ENCODE results near the gene ARHGEF2. TPM values are rescaled to one million over a fixed set of nuclear protein-coding genes. Genes with fewer than 3 reads are reported as not detected.

ARHGEF2 gene
- total and polyA plus RNA-seq, 2 donors (not counting 3 experiments of a cell fraction or from before 2014, with no cell fraction given), result 59.2 to 118 TPM

GRCh38 chr1:155929057-155929456, 49.3 kb downstream of the ARHGEF2 start:
- no peak for TF ChIP-seq POLR2AphosphoS5 (IDR thresholded peaks at IDR 0.05; ENCODE audit: insufficient read depth, low read depth, low read length)
- TF ChIP-seq EZH2 (IDR thresholded peaks at IDR 0.05; ENCODE audit: borderline replicate concordance, low read depth, low read length, severe bottlenecking), result no peak
- TF ChIP-seq, protein P1, sequence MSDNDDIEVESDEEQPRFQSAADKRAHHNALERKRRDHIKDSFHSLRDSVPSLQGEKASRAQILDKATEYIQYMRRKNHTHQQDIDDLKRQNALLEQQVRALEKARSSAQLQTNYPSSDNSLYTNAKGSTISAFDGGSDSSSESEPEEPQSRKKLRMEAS (IDR thresholded peaks at IDR 0.05; ENCODE audit: insufficient read depth, insufficient read length), result no peak
- peak; percentile 9 for TF ChIP-seq JUN (IDR thresholded peaks at IDR 0.05; ENCODE audit: borderline replicate concordance, insufficient read depth, insufficient read length, low read depth)
- TF ChIP-seq POLR2A (IDR thresholded peaks at IDR 0.05; ENCODE audit: low read depth, low read length), result no peak
- TF ChIP-seq, protein P2, sequence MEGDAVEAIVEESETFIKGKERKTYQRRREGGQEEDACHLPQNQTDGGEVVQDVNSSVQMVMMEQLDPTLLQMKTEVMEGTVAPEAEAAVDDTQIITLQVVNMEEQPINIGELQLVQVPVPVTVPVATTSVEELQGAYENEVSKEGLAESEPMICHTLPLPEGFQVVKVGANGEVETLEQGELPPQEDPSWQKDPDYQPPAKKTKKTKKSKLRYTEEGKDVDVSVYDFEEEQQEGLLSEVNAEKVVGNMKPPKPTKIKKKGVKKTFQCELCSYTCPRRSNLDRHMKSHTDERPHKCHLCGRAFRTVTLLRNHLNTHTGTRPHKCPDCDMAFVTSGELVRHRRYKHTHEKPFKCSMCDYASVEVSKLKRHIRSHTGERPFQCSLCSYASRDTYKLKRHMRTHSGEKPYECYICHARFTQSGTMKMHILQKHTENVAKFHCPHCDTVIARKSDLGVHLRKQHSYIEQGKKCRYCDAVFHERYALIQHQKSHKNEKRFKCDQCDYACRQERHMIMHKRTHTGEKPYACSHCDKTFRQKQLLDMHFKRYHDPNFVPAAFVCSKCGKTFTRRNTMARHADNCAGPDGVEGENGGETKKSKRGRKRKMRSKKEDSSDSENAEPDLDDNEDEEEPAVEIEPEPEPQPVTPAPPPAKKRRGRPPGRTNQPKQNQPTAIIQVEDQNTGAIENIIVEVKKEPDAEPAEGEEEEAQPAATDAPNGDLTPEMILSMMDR (IDR thresholded peaks at IDR 0.05; ENCODE audit: extremely low read depth in 1 of 2, insufficient read depth in 1 of 2, low read depth in 1 of 2, low read length in 2 of 2), result no peak
- TF ChIP-seq GATA2 (IDR thresholded peaks at IDR 0.05; ENCODE audit: insufficient read depth, insufficient read length, low read depth, low read length), result no peak
- peak; percentile 33 for TF ChIP-seq FOS (IDR thresholded peaks at IDR 0.05; ENCODE audit: borderline replicate concordance, insufficient read depth, low read length)
- POLR2A ChIA-PET, result no interaction called here
- intact Hi-C loops (cut with micrococcal nuclease) (no loop called here), dilution Hi-C loops (cut with MboI; ENCODE audit: extremely low pct_ligation_motif_present, low sequenced_read_pairs) (no loop called here)
- no peak overlapping the region for H2AFZ ChIP-seq (ENCODE audit: low read depth, low read length)
- H3K36me3 ChIP-seq (ENCODE audit: control insufficient read depth in 2 of 2, extremely low read depth in 1 of 2, insufficient read depth in 2 of 2, low read length in 2 of 2), result peaks cover 29 to 38% of the 10 kb centered on the region in 2 experiments
- H3K27me3 ChIP-seq (ENCODE audit: control insufficient read depth in 2 of 2, insufficient read depth in 2 of 2, low read length in 2 of 2), result no peaks in the 10 kb centered on the region
- no peak overlapping the region for H3K27ac ChIP-seq (ENCODE audit: insufficient read depth, low read depth, low read length)
- peaks cover 38% of the 10 kb centered on the region for H3K4me1 ChIP-seq (ENCODE audit: control insufficient read depth, extremely low read depth, insufficient read depth, low read length)
- no peak overlapping the region for H3K4me2 ChIP-seq (ENCODE audit: insufficient read depth, low read length)
- CTCF ChIA-PET, result interaction anchor here (6.7 kb wide), 1 partner anchor 60 kb away, joined by 57 read pairs; no protein-coding TSS in a partner anchor
- DNase-seq (ENCODE audit: low read depth, low spot score) (no peak), FAIRE-seq (peak; percentile 18)
- peaks cover 4% of the 10 kb centered on the region for H4K20me1 ChIP-seq (replicated peaks; ENCODE audit: control insufficient read depth, extremely low read depth, insufficient read depth, low read length)
- no peaks in the 10 kb centered on the region for H3K9me3 ChIP-seq (replicated peaks; ENCODE audit: control insufficient read depth, insufficient read depth, low read length)
- no peak overlapping the region for H3K9ac ChIP-seq (replicated peaks; ENCODE audit: extremely low read depth, insufficient read depth, low read length)
- H3K79me2 ChIP-seq (ENCODE audit: control insufficient read depth, insufficient read depth, low read length), result peaks cover 71% of the 10 kb centered on the region
- H3K4me3 ChIP-seq (replicated peaks in 1 of 3; ENCODE audit: insufficient read depth in 1 of 3, low read depth in 1 of 3, low read length in 3 of 3), result no peak overlapping the region
- no peaks in the 10 kb centered on the region for H3K9me1 ChIP-seq (replicated peaks; ENCODE audit: control insufficient read depth, extremely low read depth, insufficient read depth, low read length)
- no TSS peak for BruUV-seq (replicated peaks)

Measured in endothelial cell of umbilical vein (primary cell).